Measurements from ENCODE around the gene NDUFV2.

- TF ChIP-seq POLR2A (IDR thresholded peaks at IDR 0.05): no peak
- no peak for TF ChIP-seq CTCF (IDR thresholded peaks at IDR 0.05)
These were observed 47.6 kb downstream of the NDUFV2 start for GRCh38 chr18:9150121-9150520.

Data from esophagus squamous epithelium (tissue), 4 donors.